Vagina (tissue), 2 donors: Measurements from ENCODE around the gene L3MBTL1.

Source experiments
- POLR2A ChIP-seq, 2 donors: fragments of 450-650 bp; IDR thresholded peaks; one replicate each; pipeline ENCODE4 v1.6.1; 2017; ENCODE audit warnings: antibody characterized with exemption in 2 of 2, mild to moderate bottlenecking in 2 of 2, moderate library complexity in 2 of 2
- POLR2AphosphoS5 ChIP-seq, 2 donors: sonication (generic); formaldehyde crosslinking; IDR thresholded peaks; one replicate each; pipeline ENCODE4 v1.9.0; 2017; ENCODE audit warnings: antibody characterized with exemption in 2 of 2, mild to moderate bottlenecking in 2 of 2, low read depth in 1 of 2; ENCODE audit not compliant: insufficient read depth in 1 of 2
- TF ChIP-seq, protein P1 (sequence below), 3 experiments: fragments of 450-650 bp in 2 of 3; fragments of 200-600 bp in 1 of 3; sonication (generic) in 1 of 3; IDR thresholded peaks; one replicate each; pipeline ENCODE4 v1.5.1; 2017 to 2019; ENCODE audit warnings: antibody characterized with exemption in 3 of 3, mild to moderate bottlenecking in 2 of 3, moderate library complexity in 2 of 3

DNA sequence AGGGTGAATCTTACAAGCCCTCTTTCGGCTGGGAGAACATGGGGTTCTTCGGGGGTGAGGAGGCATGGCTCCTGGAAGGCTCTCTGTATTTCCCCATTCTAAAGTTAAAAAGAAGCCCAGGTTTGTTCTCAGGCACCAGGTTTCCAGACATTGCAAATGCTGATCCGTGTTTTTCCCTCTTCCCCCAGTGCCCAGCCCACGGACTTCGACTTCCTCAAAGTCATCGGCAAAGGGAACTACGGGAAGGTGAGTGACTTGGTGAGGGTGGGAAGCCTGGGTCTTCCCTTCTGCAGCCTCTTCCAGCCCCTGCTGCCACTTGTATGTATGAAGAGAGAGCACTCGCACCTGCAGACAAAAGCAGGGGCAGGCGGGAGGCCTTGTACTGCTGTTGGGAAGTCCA, 60.0 kb downstream of the L3MBTL1 start:
- no peak for TF ChIP-seq POLR2A (IDR thresholded peaks at IDR 0.05)
- TF ChIP-seq, protein P1, sequence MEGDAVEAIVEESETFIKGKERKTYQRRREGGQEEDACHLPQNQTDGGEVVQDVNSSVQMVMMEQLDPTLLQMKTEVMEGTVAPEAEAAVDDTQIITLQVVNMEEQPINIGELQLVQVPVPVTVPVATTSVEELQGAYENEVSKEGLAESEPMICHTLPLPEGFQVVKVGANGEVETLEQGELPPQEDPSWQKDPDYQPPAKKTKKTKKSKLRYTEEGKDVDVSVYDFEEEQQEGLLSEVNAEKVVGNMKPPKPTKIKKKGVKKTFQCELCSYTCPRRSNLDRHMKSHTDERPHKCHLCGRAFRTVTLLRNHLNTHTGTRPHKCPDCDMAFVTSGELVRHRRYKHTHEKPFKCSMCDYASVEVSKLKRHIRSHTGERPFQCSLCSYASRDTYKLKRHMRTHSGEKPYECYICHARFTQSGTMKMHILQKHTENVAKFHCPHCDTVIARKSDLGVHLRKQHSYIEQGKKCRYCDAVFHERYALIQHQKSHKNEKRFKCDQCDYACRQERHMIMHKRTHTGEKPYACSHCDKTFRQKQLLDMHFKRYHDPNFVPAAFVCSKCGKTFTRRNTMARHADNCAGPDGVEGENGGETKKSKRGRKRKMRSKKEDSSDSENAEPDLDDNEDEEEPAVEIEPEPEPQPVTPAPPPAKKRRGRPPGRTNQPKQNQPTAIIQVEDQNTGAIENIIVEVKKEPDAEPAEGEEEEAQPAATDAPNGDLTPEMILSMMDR (IDR thresholded peaks at IDR 0.05): no peak
- TF ChIP-seq POLR2AphosphoS5 (IDR thresholded peaks at IDR 0.05; ENCODE audit: insufficient read depth in 1 of 2, low read depth in 1 of 2): no peak
